ENCODE results near the gene SEPTIN2. TPM values are rescaled to one million over a fixed set of nuclear protein-coding genes. Genes with fewer than 3 reads are reported as not detected.

Gene SEPTIN2
- 100 to 1,000 TPM; 135 to 631 (median 268) TPM for total RNA-seq

- peak in 1 of 2 donors; percentile 73 for DNase-seq
- intact Hi-C loops (cut with DNase I; ENCODE audit: low total_unique reads), result no loop called here
- Histone ChIP-seq H3K4me3 (peak within 1 kb of the TSS; percentile 68 to 82), H3K36me3 (no peaks in the 10 kb centered on the region), H3K9me3 (no peaks in the 10 kb centered on the region), H3K4me1 (no peaks in the 10 kb centered on the region), H3K27me3 (no peaks in the 10 kb centered on the region), H3K27ac (peak within 1 kb of the TSS; percentile 98 to 99)
- TF ChIP-seq, protein P1, sequence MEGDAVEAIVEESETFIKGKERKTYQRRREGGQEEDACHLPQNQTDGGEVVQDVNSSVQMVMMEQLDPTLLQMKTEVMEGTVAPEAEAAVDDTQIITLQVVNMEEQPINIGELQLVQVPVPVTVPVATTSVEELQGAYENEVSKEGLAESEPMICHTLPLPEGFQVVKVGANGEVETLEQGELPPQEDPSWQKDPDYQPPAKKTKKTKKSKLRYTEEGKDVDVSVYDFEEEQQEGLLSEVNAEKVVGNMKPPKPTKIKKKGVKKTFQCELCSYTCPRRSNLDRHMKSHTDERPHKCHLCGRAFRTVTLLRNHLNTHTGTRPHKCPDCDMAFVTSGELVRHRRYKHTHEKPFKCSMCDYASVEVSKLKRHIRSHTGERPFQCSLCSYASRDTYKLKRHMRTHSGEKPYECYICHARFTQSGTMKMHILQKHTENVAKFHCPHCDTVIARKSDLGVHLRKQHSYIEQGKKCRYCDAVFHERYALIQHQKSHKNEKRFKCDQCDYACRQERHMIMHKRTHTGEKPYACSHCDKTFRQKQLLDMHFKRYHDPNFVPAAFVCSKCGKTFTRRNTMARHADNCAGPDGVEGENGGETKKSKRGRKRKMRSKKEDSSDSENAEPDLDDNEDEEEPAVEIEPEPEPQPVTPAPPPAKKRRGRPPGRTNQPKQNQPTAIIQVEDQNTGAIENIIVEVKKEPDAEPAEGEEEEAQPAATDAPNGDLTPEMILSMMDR (IDR thresholded peaks at IDR 0.05), result peak in 1 of 4 experiments; percentile 7
- TF ChIP-seq POLR2A (IDR thresholded peaks at IDR 0.05), result peak; percentile 65 to 89
Observed at GRCh38 chr2:241315879-241316631, at the start of gene SEPTIN2. Gene SEPTIN2 (plus strand): TSS chr2:241315925. CDS start chr2:241324233, 8,308 bp downstream.

DNA sequence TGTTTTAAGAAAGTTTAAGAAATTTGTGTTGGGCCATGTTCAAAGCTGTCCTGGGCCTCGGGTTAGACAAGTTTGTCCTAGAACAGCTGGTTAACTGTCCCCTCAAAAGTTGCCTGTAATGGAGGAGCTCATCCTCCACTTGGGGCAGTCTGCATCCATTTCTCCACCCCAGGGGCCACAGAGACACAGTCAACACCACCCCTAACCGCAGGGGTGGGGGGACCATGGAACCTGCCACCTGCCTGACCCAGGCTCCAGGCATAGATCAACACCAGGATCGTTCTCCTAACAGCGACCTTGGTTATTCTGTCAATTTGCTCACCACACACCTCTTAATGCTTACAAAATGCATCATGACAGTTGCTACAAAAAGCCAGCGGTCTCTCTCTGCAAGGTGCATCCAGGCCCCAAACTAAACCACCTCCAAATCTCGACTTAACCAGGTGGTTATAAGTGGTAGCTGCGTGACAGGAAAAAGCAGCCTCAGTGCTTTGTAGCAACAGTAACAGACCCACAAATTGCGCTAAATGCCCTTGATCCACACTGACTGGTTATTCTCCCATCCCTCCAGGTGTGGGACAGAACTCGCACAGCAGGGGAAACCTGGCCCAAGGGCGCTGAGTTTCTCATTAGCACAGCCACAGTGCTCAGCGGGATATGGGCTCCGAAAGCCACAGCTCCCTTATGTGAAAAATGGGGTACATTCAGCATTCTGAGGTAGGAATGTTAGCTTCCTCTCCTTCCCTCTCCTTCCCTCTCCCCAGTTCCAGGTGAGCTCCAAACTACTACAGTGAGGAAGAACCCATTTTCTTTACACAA lies 48.3 kb upstream of the SEPTIN2 start:
- no peak overlapping the region for H3K27ac ChIP-seq
- no peaks in the 10 kb centered on the region for H3K27me3 ChIP-seq
- H3K9me3 ChIP-seq, result no peaks in the 10 kb centered on the region
- TF ChIP-seq, protein P1 (IDR thresholded peaks at IDR 0.05), result no peak
- no peak for TF ChIP-seq POLR2A (IDR thresholded peaks at IDR 0.05)
- H3K4me1 ChIP-seq, result peaks cover 4 to 12% of the 10 kb centered on the region in 2 donors
- no peak for DNase-seq
- intact Hi-C loops (cut with DNase I; ENCODE audit: low total_unique reads), result no loop called here
- H3K4me3 ChIP-seq, result no peak overlapping the region
- no peaks in the 10 kb centered on the region for H3K36me3 ChIP-seq

GRCh38 chr2:241268306-241268705 lies 47.4 kb upstream of the SEPTIN2 start:
- Histone ChIP-seq H3K9me3 (no peaks in the 10 kb centered on the region), H3K4me1 (peaks cover 4 to 12% of the 10 kb centered on the region in 2 donors), H3K36me3 (no peaks in the 10 kb centered on the region), H3K27ac (no peak overlapping the region), H3K27me3 (no peaks in the 10 kb centered on the region), H3K4me3 (no peak overlapping the region)
- TF ChIP-seq POLR2A (IDR thresholded peaks at IDR 0.05), result no peak
- TF ChIP-seq, protein P1 (IDR thresholded peaks at IDR 0.05), result no peak
- intact Hi-C loops (cut with DNase I; ENCODE audit: low total_unique reads), result no loop called here
- no peak for DNase-seq

DNA sequence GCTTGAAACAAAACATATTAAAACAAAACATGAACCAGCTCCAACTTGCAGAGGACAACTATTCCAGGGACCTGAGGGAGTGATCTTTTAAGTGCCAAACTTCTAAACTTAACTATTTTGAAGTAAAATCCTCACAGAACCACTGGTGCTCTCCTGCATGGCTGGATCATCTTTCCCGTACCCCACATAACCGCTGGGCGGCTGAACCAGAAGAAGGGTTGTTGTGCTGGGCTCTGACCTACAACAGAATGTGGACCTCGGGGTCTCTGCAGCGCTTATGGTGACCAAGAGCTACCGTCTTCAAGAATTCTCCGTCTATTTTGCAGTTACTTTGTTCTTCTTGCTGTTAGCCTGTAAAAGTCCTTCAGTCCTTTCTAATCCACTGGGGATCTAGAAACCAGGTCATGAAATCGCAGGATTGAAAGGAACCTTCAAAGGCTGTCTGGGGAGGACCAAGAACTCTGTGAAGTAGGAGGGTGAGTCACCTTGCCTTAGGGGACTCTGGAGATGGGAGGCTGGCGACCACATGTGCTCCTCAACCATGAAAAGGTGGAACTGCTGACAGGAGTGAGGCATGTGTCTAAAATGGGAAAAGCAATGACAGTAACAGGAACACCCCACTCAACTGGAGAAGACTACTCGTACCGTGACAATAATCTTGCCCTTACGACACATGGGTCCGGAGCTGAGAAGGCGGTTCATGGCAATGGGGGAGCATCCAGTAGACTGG lies 46.8 kb upstream of the SEPTIN2 start:
- H3K9me3 ChIP-seq, result no peaks in the 10 kb centered on the region
- DNase-seq, result no peak
- intact Hi-C loops (cut with DNase I; ENCODE audit: low total_unique reads), result no loop called here
- H3K36me3 ChIP-seq, result no peaks in the 10 kb centered on the region
- no peaks in the 10 kb centered on the region for H3K27me3 ChIP-seq
- H3K4me3 ChIP-seq, result no peak overlapping the region
- H3K27ac ChIP-seq, result no peak overlapping the region
- TF ChIP-seq, protein P1 (IDR thresholded peaks at IDR 0.05), result no peak
- no peak for TF ChIP-seq POLR2A (IDR thresholded peaks at IDR 0.05)
- peaks cover 4 to 12% of the 10 kb centered on the region in 2 donors for H3K4me1 ChIP-seq

Measured in uterus (tissue), 4 donors.